ENCODE results near the gene FUCA1. TPM values are rescaled to one million over a fixed set of nuclear protein-coding genes. Genes with fewer than 3 reads are reported as not detected.

Gene FUCA1
- total and polyA plus RNA-seq, 5 donors from 2014 or later = 5.3 to 22.6 (median 16.8) TPM

DNA sequence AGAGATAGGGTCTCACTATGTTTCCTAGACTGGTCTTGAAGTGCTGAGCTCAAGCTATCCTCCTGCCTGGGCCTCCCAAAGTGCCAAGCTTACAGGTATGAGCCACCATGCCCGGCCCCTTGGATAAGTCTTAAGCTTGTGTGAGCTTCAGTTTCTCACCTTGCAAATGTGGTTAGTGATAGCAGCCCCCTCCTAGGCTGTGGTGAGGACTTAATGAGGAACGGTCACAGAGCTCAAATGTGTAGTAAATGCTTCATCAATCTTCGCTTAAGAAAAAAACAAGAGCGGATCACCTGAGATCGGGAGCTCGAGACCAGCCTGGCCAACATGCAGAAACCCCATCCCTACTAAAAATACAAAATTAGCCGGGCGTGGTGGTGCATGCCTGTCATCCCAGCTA, 42.1 kb upstream of the FUCA1 start:
- ATAC-seq (ENCODE audit: low read depth in 2 of 2) = no peak
- H3K36me3 Mint-ChIP-seq = no peaks in the 10 kb centered on the region
- Histone ChIP-seq H3K4me1 (ENCODE audit: control insufficient read depth, insufficient read depth, low read length, poor library complexity, severe bottlenecking) (peaks cover 24% of the 10 kb centered on the region), H3K27ac (ENCODE audit: insufficient read depth, low read length, poor library complexity, severe bottlenecking) (no peak overlapping the region), H3K36me3 (ENCODE audit: control insufficient read depth, insufficient read depth, low read length) (no peaks in the 10 kb centered on the region), H3K9me3 (ENCODE audit: control insufficient read depth in 2 of 2, low read length in 2 of 2) (no peaks in the 10 kb centered on the region), H3K27me3 (ENCODE audit: control insufficient read depth, insufficient read depth, low read length) (no peaks in the 10 kb centered on the region), H3K4me3 (ENCODE audit: low read depth, low read length) (no peak overlapping the region)
- H3K9me3 Mint-ChIP-seq = no peaks in the 10 kb centered on the region
- peaks cover 0 to 54% (median 22%) of the 10 kb centered on the region in 4 donors for H3K4me1 Mint-ChIP-seq
- no peak overlapping the region for H3K4me3 Mint-ChIP-seq
- peak overlapping the region in 1 of 3 donors; percentile 71 for H3K27ac Mint-ChIP-seq
- DNase-seq = no peak
- H3K27me3 Mint-ChIP-seq = peaks cover 10% of the 10 kb centered on the region

- no peaks in the 10 kb centered on the region for H3K9me3 ChIP-seq (ENCODE audit: control insufficient read depth in 2 of 2, low read length in 2 of 2)
- H3K27me3 ChIP-seq (ENCODE audit: control insufficient read depth, insufficient read depth, low read length) = no peaks in the 10 kb centered on the region
- peaks cover 0 to 49% (median 19%) of the 10 kb centered on the region in 4 donors for H3K4me1 Mint-ChIP-seq
- no peak overlapping the region for H3K27ac ChIP-seq (ENCODE audit: insufficient read depth, low read length, poor library complexity, severe bottlenecking)
- peak overlapping the region in 2 of 3 donors; percentile 40 to 67 for H3K27ac Mint-ChIP-seq
- no peaks in the 10 kb centered on the region for H3K9me3 Mint-ChIP-seq
- H3K4me1 ChIP-seq (ENCODE audit: control insufficient read depth, insufficient read depth, low read length, poor library complexity, severe bottlenecking) = peaks cover 24% of the 10 kb centered on the region
- H3K27me3 Mint-ChIP-seq = peaks cover 16% of the 10 kb centered on the region
- ATAC-seq (ENCODE audit: low read depth in 2 of 2) (peak in 1 of 2 donors; percentile 13), DNase-seq (peak in 1 of 3 donors; percentile 16)
- no peak overlapping the region for H3K4me3 ChIP-seq (ENCODE audit: low read depth, low read length)
- H3K36me3 Mint-ChIP-seq = no peaks in the 10 kb centered on the region
- no peaks in the 10 kb centered on the region for H3K36me3 ChIP-seq (ENCODE audit: control insufficient read depth, insufficient read depth, low read length)
- H3K4me3 Mint-ChIP-seq = peak overlapping the region in 2 of 4 donors; percentile 52 to 56
These were observed 41.3 kb upstream of the FUCA1 start for GRCh38 chr1:23909412-23909811.

- H3K27me3 ChIP-seq (ENCODE audit: control insufficient read depth, insufficient read depth, low read length) = peaks cover under 1% of the 10 kb centered on the region
- peak overlapping the region; percentile 38 to 59 (median 40) for H3K27ac Mint-ChIP-seq
- peak overlapping the region in 3 of 4 donors; percentile 52 to 90 (median 56) for H3K4me3 Mint-ChIP-seq
- DNase-seq (peak in 1 of 3 donors; percentile 57), ATAC-seq (ENCODE audit: low read depth in 2 of 2) (peak; percentile 42 to 57)
- peaks cover 23% of the 10 kb centered on the region for H3K27me3 Mint-ChIP-seq
- no peaks in the 10 kb centered on the region for H3K9me3 Mint-ChIP-seq
- H3K36me3 ChIP-seq (ENCODE audit: control insufficient read depth, insufficient read depth, low read length) = no peaks in the 10 kb centered on the region
- no peak overlapping the region for H3K27ac ChIP-seq (ENCODE audit: insufficient read depth, low read length, poor library complexity, severe bottlenecking)
- no peaks in the 10 kb centered on the region for H3K9me3 ChIP-seq (ENCODE audit: control insufficient read depth in 2 of 2, low read length in 2 of 2)
- peaks cover 0 to 45% (median 19%) of the 10 kb centered on the region in 4 donors for H3K4me1 Mint-ChIP-seq
- no peaks in the 10 kb centered on the region for H3K36me3 Mint-ChIP-seq
- H3K4me3 ChIP-seq (ENCODE audit: low read depth, low read length) = no peak overlapping the region
- peaks cover 19% of the 10 kb centered on the region for H3K4me1 ChIP-seq (ENCODE audit: control insufficient read depth, insufficient read depth, low read length, poor library complexity, severe bottlenecking)
These were observed 40.6 kb upstream of the FUCA1 start for GRCh38 chr1:23908453-23909341.

DNA sequence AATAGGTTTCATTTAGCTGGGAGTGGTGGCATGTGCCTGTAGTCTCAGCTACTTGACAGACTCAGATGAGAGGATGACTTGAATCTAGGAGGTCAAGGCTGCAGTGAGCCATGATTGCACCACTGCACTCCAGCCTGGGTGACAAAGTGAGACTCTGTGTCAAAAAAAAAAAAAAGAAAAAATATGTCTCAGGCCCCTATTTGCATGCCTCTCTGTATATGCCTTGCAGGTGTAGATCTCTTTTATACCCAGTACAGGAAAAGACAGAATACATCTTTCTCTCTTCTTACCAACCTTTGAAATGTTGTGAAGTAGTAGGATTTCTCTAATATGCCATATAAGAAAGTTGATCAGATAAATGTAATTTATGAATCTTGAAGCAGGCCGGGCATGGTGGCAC, 38.6 kb upstream of the FUCA1 start:
- no peak overlapping the region for H3K4me3 Mint-ChIP-seq

DNA sequence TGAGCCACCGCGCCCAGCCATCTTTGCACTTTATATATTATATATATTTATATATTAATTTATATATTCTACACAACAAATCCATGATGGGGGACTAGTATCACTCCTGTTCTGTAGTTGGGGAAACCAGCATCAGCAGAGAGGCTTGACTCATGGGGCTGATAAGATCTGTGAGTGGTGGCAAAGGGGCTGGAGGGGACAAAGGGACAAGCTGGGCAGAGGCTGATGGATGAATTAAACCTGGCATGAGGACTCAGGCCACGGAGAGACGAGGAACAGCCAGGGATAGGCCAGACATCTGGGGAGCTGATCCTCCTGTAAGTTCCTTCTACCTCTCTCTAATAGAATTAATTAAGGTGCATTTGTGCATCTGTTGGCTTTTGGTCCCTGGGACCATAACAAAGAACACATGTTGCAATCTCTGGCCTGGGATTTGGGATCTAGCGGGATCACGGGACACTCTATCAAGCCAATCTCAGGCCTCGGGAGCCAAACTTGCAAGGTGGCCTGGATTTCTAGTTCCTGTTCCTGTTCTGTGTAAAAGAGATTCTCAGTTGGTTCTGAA, 37.5 kb upstream of the FUCA1 start:
- no peaks in the 10 kb centered on the region for H3K9me3 Mint-ChIP-seq
- DNase-seq (no peak), ATAC-seq (ENCODE audit: low read depth in 2 of 2) (no peak)
- no peak overlapping the region for H3K4me3 ChIP-seq (ENCODE audit: low read depth, low read length)
- peak overlapping the region in 1 of 4 donors; percentile 24 for H3K4me3 Mint-ChIP-seq
- H3K36me3 Mint-ChIP-seq = no peaks in the 10 kb centered on the region
- H3K27ac ChIP-seq (ENCODE audit: insufficient read depth, low read length, poor library complexity, severe bottlenecking) = no peak overlapping the region
- H3K4me1 ChIP-seq (ENCODE audit: control insufficient read depth, insufficient read depth, low read length, poor library complexity, severe bottlenecking) = peaks cover 8% of the 10 kb centered on the region
- H3K36me3 ChIP-seq (ENCODE audit: control insufficient read depth, insufficient read depth, low read length) = no peaks in the 10 kb centered on the region
- H3K27ac Mint-ChIP-seq = no peak overlapping the region
- peaks cover 3% of the 10 kb centered on the region for H3K27me3 ChIP-seq (ENCODE audit: control insufficient read depth, insufficient read depth, low read length)
- no peaks in the 10 kb centered on the region for H3K9me3 ChIP-seq (ENCODE audit: control insufficient read depth in 2 of 2, low read length in 2 of 2)
- H3K27me3 Mint-ChIP-seq = peaks cover 39% of the 10 kb centered on the region
- peaks cover 0 to 19% (median 7%) of the 10 kb centered on the region in 4 donors for H3K4me1 Mint-ChIP-seq

More for the DNA sequence above, 38.6 kb upstream of the FUCA1 start:
- H3K27me3 ChIP-seq (ENCODE audit: control insufficient read depth, insufficient read depth, low read length) = peaks cover 3% of the 10 kb centered on the region
- H3K4me3 ChIP-seq (ENCODE audit: low read depth, low read length) = no peak overlapping the region
- H3K9me3 Mint-ChIP-seq = no peaks in the 10 kb centered on the region
- H3K4me1 ChIP-seq (ENCODE audit: control insufficient read depth, insufficient read depth, low read length, poor library complexity, severe bottlenecking) = peaks cover 14% of the 10 kb centered on the region
- DNase-seq (no peak), ATAC-seq (ENCODE audit: low read depth in 2 of 2) (no peak)
- H3K36me3 ChIP-seq (ENCODE audit: control insufficient read depth, insufficient read depth, low read length) = no peaks in the 10 kb centered on the region
- no peaks in the 10 kb centered on the region for H3K9me3 ChIP-seq (ENCODE audit: control insufficient read depth in 2 of 2, low read length in 2 of 2)
- H3K27ac ChIP-seq (ENCODE audit: insufficient read depth, low read length, poor library complexity, severe bottlenecking) = no peak overlapping the region
- H3K36me3 Mint-ChIP-seq = no peaks in the 10 kb centered on the region
- no peak overlapping the region for H3K27ac Mint-ChIP-seq
- peaks cover 33% of the 10 kb centered on the region for H3K27me3 Mint-ChIP-seq
- peaks cover 0 to 29% (median 13%) of the 10 kb centered on the region in 4 donors for H3K4me1 Mint-ChIP-seq

DNA sequence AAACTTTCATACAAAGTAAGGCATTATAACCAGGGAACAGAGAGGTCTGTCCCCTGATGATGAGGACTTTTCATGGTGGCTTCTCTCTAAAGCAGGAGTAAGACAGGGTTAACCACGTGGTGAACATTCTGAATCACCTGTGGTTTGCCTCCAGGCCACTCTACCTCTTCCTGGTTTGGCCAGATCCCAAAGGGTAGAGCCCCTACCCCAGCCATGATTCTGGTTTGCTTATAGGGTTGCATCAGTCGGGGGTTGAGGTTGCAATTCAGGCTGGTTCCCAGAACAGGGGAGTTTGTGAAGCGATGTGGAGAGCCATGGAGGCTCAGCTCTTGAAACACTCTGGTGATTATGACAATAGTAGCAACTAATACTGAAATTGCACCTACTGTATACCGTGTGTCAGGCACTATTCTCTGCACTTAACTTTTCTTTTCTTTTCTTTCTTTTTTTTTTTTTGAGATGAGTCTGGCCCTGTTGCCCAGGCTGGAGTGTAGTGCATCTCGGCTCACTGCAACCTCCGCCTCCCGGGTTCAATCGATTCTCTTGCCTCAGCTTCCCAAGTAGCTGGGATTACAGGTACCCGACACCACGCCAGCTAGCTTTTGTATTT, 36.8 kb upstream of the FUCA1 start:
- Mint-ChIP-seq H3K4me1 (peaks cover 0 to 17% (median 8%) of the 10 kb centered on the region in 4 donors), H3K9me3 (peaks cover 0 to 2% (median 0%) of the 10 kb centered on the region in 7 donors), H3K36me3 (no peaks in the 10 kb centered on the region), H3K27me3 (peaks cover 42% of the 10 kb centered on the region), H3K27ac (peak overlapping the region in 1 of 3 donors; percentile 20), H3K4me3 (peak overlapping the region in 1 of 4 donors; percentile 24)
- H3K27me3 ChIP-seq (ENCODE audit: control insufficient read depth, insufficient read depth, low read length) = peaks cover 3% of the 10 kb centered on the region
- ATAC-seq (ENCODE audit: low read depth in 2 of 2) (no peak), DNase-seq (no peak)
- H3K4me3 ChIP-seq (ENCODE audit: low read depth, low read length) = no peak overlapping the region
- no peaks in the 10 kb centered on the region for H3K9me3 ChIP-seq (ENCODE audit: control insufficient read depth in 2 of 2, low read length in 2 of 2)
- peaks cover 8% of the 10 kb centered on the region for H3K4me1 ChIP-seq (ENCODE audit: control insufficient read depth, insufficient read depth, low read length, poor library complexity, severe bottlenecking)
- H3K27ac ChIP-seq (ENCODE audit: insufficient read depth, low read length, poor library complexity, severe bottlenecking) = no peak overlapping the region
- no peaks in the 10 kb centered on the region for H3K36me3 ChIP-seq (ENCODE audit: control insufficient read depth, insufficient read depth, low read length)

- peaks cover 42% of the 10 kb centered on the region for H3K27me3 Mint-ChIP-seq
- H3K4me1 ChIP-seq (ENCODE audit: control insufficient read depth, insufficient read depth, low read length, poor library complexity, severe bottlenecking) = peaks cover 3% of the 10 kb centered on the region
- no peak overlapping the region for H3K4me3 Mint-ChIP-seq
- H3K27ac ChIP-seq (ENCODE audit: insufficient read depth, low read length, poor library complexity, severe bottlenecking) = no peak overlapping the region
- no peaks in the 10 kb centered on the region for H3K9me3 ChIP-seq (ENCODE audit: control insufficient read depth in 2 of 2, low read length in 2 of 2)
- peak overlapping the region in 1 of 3 donors; percentile 13 for H3K27ac Mint-ChIP-seq
- H3K4me3 ChIP-seq (ENCODE audit: low read depth, low read length) = no peak overlapping the region
- DNase-seq = no peak
- H3K27me3 ChIP-seq (ENCODE audit: control insufficient read depth, insufficient read depth, low read length) = peaks cover 3% of the 10 kb centered on the region
- no peak for ATAC-seq (ENCODE audit: low read depth in 2 of 2)
- H3K9me3 Mint-ChIP-seq = peaks cover 0 to 2% (median 0%) of the 10 kb centered on the region in 7 donors
- H3K36me3 ChIP-seq (ENCODE audit: control insufficient read depth, insufficient read depth, low read length) = no peaks in the 10 kb centered on the region
- H3K4me1 Mint-ChIP-seq = peaks cover 0 to 6% (median 5%) of the 10 kb centered on the region in 4 donors
- H3K36me3 Mint-ChIP-seq = no peaks in the 10 kb centered on the region
These were observed 35.7 kb upstream of the FUCA1 start for GRCh38 chr1:23903754-23904153.
